Stimulated activated CD4-positive, alpha-beta T cell treated with anti-CD3 and anti-CD28 coated beads, TNF-alpha, amount 100 ng/mL, for 4 hours (primary cell): ENCODE results near the gene SLC25A10.

Experiments
- DNase-seq, 3 experiments: peaks; one replicate each; pipeline ENCODE4 v3.0.0-alpha.2; 2020; ENCODE audit warnings: low read depth in 3 of 3

Gene SLC25A10

GRCh38 chr17:81706232-81706611 lies 5.9 kb upstream of the SLC25A10 start:
- DNase-seq, result no peak

GRCh38 chr17:81706757-81707624 lies 5.1 kb upstream of the SLC25A10 start:
- DNase-seq, result no peak

GRCh38 chr17:81707725-81708646 lies 4.1 kb upstream of the SLC25A10 start:
- DNase-seq, result no peak

GRCh38 chr17:81708739-81709185 lies 3.3 kb upstream of the SLC25A10 start:
- DNase-seq, result no peak

GRCh38 chr17:81710514-81711308 lies 1.4 kb upstream of the SLC25A10 start:
- DNase-seq, result peak in 1 of 3 experiments; percentile 13

- DNase-seq, result no peak
Observed at GRCh38 chr17:81712468-81713003, 452 bp downstream of the SLC25A10 start.

- no peak for DNase-seq
Observed at GRCh38 chr17:81713004-81713555, 996 bp downstream of the SLC25A10 start.

GRCh38 chr17:81713556-81714411 lies 1.7 kb downstream of the SLC25A10 start:
- DNase-seq, result no peak

GRCh38 chr17:81714412-81715106 lies 2.5 kb downstream of the SLC25A10 start:
- DNase-seq, result no peak

GRCh38 chr17:81715107-81715871 lies 3.2 kb downstream of the SLC25A10 start:
- DNase-seq, result no peak

GRCh38 chr17:81715872-81716673 lies 4.0 kb downstream of the SLC25A10 start:
- DNase-seq, result no peak

GRCh38 chr17:81716674-81716996 lies 4.6 kb downstream of the SLC25A10 start:
- no peak for DNase-seq

GRCh38 chr17:81717049-81717765 lies 5.1 kb downstream of the SLC25A10 start:
- DNase-seq, result no peak

GRCh38 chr17:81717766-81718089 lies 5.6 kb downstream of the SLC25A10 start:
- DNase-seq, result no peak

- no peak for DNase-seq
Observed at GRCh38 chr17:81719410-81720266, 7.6 kb downstream of the SLC25A10 start.

- DNase-seq, result no peak
Observed at GRCh38 chr17:81720267-81721071, 8.4 kb downstream of the SLC25A10 start.
